GM12864 (cell line): ENCODE data around the gene IQCF2.

Experiments
- DNase-seq: peaks from one replicate; pipeline ENCODE4 v3.0.0-alpha.2; 2011; ENCODE audit warnings: low read depth
- H3K4me3 ChIP-seq: 2 replicates; pipeline ENCODE4 v1.5.1; 2011; ENCODE audit warnings: mild to moderate bottlenecking, low read depth, low read length, control low read depth
- CTCF ChIP-seq: IDR thresholded peaks from 2 replicates; pipeline ENCODE4 v1.5.1; 2011; ENCODE audit warnings: low read depth, mild to moderate bottlenecking, moderate library complexity, low read length, control low read depth, inconsistent platforms; ENCODE audit errors: missing control alignments

Gene IQCF2

GRCh38 chr3:51876186-51876585, 14.8 kb downstream of the IQCF2 start:
- no peak overlapping the region for H3K4me3 ChIP-seq
- no peak for DNase-seq
- no peak for TF ChIP-seq CTCF

DNA sequence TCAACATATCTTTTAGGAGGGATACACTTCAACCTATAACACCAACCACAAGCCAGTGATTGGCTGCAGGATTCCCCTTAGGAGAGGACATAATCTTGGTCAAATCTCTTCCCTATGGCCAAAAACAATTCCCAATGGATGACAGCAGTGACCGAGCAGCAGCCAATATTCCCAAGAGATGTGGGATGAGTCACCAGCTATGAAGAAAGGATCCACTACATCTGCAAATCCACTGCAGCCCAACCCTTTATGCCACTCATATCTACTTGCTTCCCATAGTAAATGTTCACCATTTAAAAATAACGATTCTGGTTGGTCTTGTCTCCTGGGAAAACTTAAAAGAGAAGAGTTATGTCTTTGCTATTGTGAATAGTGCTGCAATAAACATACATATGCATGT, 18.5 kb downstream of the IQCF2 start:
- H3K4me3 ChIP-seq: no peak overlapping the region
- TF ChIP-seq CTCF: no peak
- no peak for DNase-seq

- TF ChIP-seq CTCF: no peak
- DNase-seq: no peak
- H3K4me3 ChIP-seq: no peak overlapping the region
Observed at GRCh38 chr3:51886447-51886846, 25.0 kb downstream of the IQCF2 start.

DNA sequence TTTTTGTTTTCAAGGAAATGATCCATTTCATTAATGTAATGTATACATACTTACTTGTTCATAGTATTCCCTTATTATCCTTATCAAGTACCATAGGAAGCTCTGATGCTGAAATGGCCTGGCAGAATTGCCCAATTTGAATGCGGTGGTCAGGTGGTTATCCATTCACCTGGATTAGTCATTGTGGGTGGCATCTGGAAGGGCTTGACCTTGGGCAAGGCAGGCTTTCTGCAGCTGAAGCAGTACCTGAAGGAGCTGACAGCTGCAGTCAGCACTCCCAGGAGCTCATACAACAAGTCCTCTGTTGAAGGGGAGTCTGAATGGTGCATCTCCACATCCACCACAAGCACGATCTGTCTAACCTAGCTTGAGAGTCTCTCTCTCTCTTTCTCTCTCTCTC, 26.2 kb downstream of the IQCF2 start:
- no peak for DNase-seq

GRCh38 chr3:51888463-51889105, 27.2 kb downstream of the IQCF2 start:
- no peak for DNase-seq
- TF ChIP-seq CTCF: no peak
- no peak overlapping the region for H3K4me3 ChIP-seq

More for the DNA sequence above, 26.2 kb downstream of the IQCF2 start:
- no peak for TF ChIP-seq CTCF
- no peak overlapping the region for H3K4me3 ChIP-seq

- H3K4me3 ChIP-seq: no peak overlapping the region
- DNase-seq: no peak
- TF ChIP-seq CTCF: no peak
Observed at GRCh38 chr3:51891242-51892039, 30.0 kb downstream of the IQCF2 start.
